ENCODE results near the gene RNF13. TPM values are rescaled to one million over a fixed set of nuclear protein-coding genes. Genes with fewer than 3 reads are reported as not detected.
"Not testable (repeated sequence)": the region's sequence is repeated elsewhere in the genome, so short reads cannot be mapped to it uniquely, and the experiment has no call there.

Gene RNF13
- total and polyA plus RNA-seq, 2 donors (not counting 1 experiment from before 2014, with no cell fraction given): 57.4 to 81.7 TPM

DNA sequence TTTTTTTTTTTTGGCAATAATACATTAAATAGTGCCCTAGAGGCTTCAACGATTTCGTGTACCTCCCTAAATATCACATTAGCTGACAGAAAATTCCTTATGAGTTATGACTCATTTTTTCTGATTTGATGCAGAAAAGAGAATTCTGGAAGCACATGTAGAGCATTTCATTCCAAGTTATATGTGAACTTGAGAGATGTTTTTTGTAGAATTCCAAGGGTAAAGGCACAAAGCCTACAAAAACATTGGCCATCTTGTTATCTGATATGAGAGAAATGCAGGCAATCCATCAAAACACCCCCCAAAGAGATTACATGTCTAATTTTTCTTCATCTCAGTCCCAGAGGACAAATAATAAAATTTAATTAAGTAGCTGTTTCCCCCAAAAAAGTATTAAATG lies 164.4 kb downstream of the RNF13 start:
- no peak for TF ChIP-seq EZH2 (IDR thresholded peaks at IDR 0.05; ENCODE audit: low read length, missing control alignments)
- TF ChIP-seq, protein P1, sequence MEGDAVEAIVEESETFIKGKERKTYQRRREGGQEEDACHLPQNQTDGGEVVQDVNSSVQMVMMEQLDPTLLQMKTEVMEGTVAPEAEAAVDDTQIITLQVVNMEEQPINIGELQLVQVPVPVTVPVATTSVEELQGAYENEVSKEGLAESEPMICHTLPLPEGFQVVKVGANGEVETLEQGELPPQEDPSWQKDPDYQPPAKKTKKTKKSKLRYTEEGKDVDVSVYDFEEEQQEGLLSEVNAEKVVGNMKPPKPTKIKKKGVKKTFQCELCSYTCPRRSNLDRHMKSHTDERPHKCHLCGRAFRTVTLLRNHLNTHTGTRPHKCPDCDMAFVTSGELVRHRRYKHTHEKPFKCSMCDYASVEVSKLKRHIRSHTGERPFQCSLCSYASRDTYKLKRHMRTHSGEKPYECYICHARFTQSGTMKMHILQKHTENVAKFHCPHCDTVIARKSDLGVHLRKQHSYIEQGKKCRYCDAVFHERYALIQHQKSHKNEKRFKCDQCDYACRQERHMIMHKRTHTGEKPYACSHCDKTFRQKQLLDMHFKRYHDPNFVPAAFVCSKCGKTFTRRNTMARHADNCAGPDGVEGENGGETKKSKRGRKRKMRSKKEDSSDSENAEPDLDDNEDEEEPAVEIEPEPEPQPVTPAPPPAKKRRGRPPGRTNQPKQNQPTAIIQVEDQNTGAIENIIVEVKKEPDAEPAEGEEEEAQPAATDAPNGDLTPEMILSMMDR (conservative IDR thresholded peaks at IDR 0.05 in 1 of 2, IDR thresholded peaks at IDR 0.05 in 1 of 2; ENCODE audit: low read depth in 1 of 2, low read length in 2 of 2): no peak
- no peak overlapping the region for H3K27ac ChIP-seq (ENCODE audit: insufficient read depth, low read length)
- peaks cover 1% of the 10 kb centered on the region for H3K79me2 ChIP-seq (ENCODE audit: control insufficient read depth, insufficient read depth, low read length)
- H3K27me3 ChIP-seq (ENCODE audit: control insufficient read depth, insufficient read depth, low read length): no peaks in the 10 kb centered on the region
- H4K20me1 ChIP-seq (ENCODE audit: control insufficient read depth, extremely low read depth, insufficient read depth, low read length): no peaks in the 10 kb centered on the region
- no peak overlapping the region for H2AFZ ChIP-seq (ENCODE audit: low read length)
- DNase-seq (ENCODE audit: low read depth in 2 of 2): peak; percentile 12 to 83
- no peaks in the 10 kb centered on the region for H3K36me3 ChIP-seq (ENCODE audit: control insufficient read depth, insufficient read depth, low read length)
- H3K4me1 ChIP-seq (ENCODE audit: control insufficient read depth, extremely low read depth, insufficient read depth, low read length): no peaks in the 10 kb centered on the region
- H3K9me3 ChIP-seq (ENCODE audit: control insufficient read depth, insufficient read depth, low read depth, low read length): no peaks in the 10 kb centered on the region
- H3K4me3 ChIP-seq (replicated peaks in 1 of 4; ENCODE audit: control extremely low read depth in 1 of 4, insufficient read depth in 1 of 4, low read depth in 3 of 4, low read length in 4 of 4): no peak overlapping the region
- no peak overlapping the region for H3K4me2 ChIP-seq (ENCODE audit: extremely low read depth, insufficient read depth, low read length)
- no peak overlapping the region for H3K9ac ChIP-seq (ENCODE audit: insufficient read depth, low read length)

GRCh38 chr3:149981979-149982378 lies 169.0 kb downstream of the RNF13 start:
- H3K4me3 ChIP-seq (replicated peaks in 1 of 4; ENCODE audit: control extremely low read depth in 1 of 4, insufficient read depth in 1 of 4, low read depth in 3 of 4, low read length in 4 of 4); H3K4me1 ChIP-seq (ENCODE audit: control insufficient read depth, extremely low read depth, insufficient read depth, low read length); H3K36me3 ChIP-seq (ENCODE audit: control insufficient read depth, insufficient read depth, low read length); H3K79me2 ChIP-seq (ENCODE audit: control insufficient read depth, insufficient read depth, low read length); H3K9ac ChIP-seq (ENCODE audit: insufficient read depth, low read length); H3K27ac ChIP-seq (ENCODE audit: insufficient read depth, low read length); H3K4me2 ChIP-seq (ENCODE audit: extremely low read depth, insufficient read depth, low read length); H4K20me1 ChIP-seq (ENCODE audit: control insufficient read depth, extremely low read depth, insufficient read depth, low read length); DNase-seq (ENCODE audit: low read depth in 2 of 2); H3K9me3 ChIP-seq (ENCODE audit: control insufficient read depth, insufficient read depth, low read depth, low read length); H3K27me3 ChIP-seq (ENCODE audit: control insufficient read depth, insufficient read depth, low read length); H2AFZ ChIP-seq (ENCODE audit: low read length): not testable (repeated sequence)

DNA sequence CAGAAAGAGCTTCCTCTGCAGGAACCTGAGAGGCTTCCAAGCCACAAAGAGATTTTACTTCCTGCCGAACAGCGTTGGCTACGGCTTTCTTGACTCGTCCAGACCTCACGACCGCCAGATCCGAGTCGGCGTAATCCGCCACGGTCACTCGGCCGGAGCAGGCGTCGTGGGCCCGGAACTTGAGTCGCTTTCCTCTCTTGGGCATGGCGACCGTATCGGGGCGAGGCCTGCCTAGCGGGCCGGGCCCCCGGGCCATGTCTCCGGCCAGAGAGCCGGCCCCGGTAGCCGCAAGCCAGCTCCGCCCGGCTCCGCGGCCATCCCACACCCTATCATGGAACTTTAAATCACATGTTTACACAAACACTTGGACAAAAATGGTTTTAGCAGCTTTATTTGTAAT lies 170.0 kb downstream of the RNF13 start:
- DNase-seq (ENCODE audit: low read depth in 2 of 2); H3K9me3 ChIP-seq (ENCODE audit: control insufficient read depth, insufficient read depth, low read depth, low read length); H3K27me3 ChIP-seq (ENCODE audit: control insufficient read depth, insufficient read depth, low read length); H3K4me2 ChIP-seq (ENCODE audit: extremely low read depth, insufficient read depth, low read length); H3K4me3 ChIP-seq (replicated peaks in 1 of 4; ENCODE audit: control extremely low read depth in 1 of 4, insufficient read depth in 1 of 4, low read depth in 3 of 4, low read length in 4 of 4); H4K20me1 ChIP-seq (ENCODE audit: control insufficient read depth, extremely low read depth, insufficient read depth, low read length); H3K79me2 ChIP-seq (ENCODE audit: control insufficient read depth, insufficient read depth, low read length); H2AFZ ChIP-seq (ENCODE audit: low read length); H3K36me3 ChIP-seq (ENCODE audit: control insufficient read depth, insufficient read depth, low read length); H3K4me1 ChIP-seq (ENCODE audit: control insufficient read depth, extremely low read depth, insufficient read depth, low read length); H3K27ac ChIP-seq (ENCODE audit: insufficient read depth, low read length); H3K9ac ChIP-seq (ENCODE audit: insufficient read depth, low read length): not testable (repeated sequence)

DNA sequence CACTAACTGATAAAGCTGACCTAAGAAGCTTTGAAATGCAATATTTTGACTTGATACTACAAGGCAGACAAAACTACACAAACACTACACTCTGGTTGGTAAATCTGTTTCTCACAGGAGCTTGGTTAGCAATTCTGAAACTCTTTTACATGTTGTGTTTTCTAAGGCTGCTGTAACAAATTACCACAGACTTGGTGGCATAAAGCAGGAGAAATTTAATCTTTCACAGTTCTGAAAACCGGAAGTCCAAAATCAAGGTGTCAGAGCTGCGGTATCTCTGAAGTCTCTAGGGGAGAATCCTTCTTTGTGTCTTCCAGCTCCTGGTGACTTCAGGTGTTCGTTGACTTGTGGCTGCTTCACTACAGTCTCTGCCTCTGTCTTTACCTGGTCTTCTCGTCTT lies 170.6 kb downstream of the RNF13 start:
- DNase-seq (ENCODE audit: low read depth in 2 of 2): no peak
- H3K9ac ChIP-seq (ENCODE audit: insufficient read depth, low read length): no peak overlapping the region
- no peak for TF ChIP-seq EZH2 (IDR thresholded peaks at IDR 0.05; ENCODE audit: low read length, missing control alignments)
- TF ChIP-seq, protein P1 (conservative IDR thresholded peaks at IDR 0.05 in 1 of 2, IDR thresholded peaks at IDR 0.05 in 1 of 2; ENCODE audit: low read depth in 1 of 2, low read length in 2 of 2): no peak

More for the DNA sequence above, 170.6 kb downstream of the RNF13 start:
- H3K36me3 ChIP-seq (ENCODE audit: control insufficient read depth, insufficient read depth, low read length): no peaks in the 10 kb centered on the region
- no peak overlapping the region for H3K4me2 ChIP-seq (ENCODE audit: extremely low read depth, insufficient read depth, low read length)
- no peaks in the 10 kb centered on the region for H3K4me1 ChIP-seq (ENCODE audit: control insufficient read depth, extremely low read depth, insufficient read depth, low read length)
- H3K27ac ChIP-seq (ENCODE audit: insufficient read depth, low read length): no peak overlapping the region
- H3K4me3 ChIP-seq (replicated peaks in 1 of 4; ENCODE audit: control extremely low read depth in 1 of 4, insufficient read depth in 1 of 4, low read depth in 3 of 4, low read length in 4 of 4): no peak overlapping the region
- H2AFZ ChIP-seq (ENCODE audit: low read length): no peak overlapping the region
- H4K20me1 ChIP-seq (ENCODE audit: control insufficient read depth, extremely low read depth, insufficient read depth, low read length): no peaks in the 10 kb centered on the region
- H3K9me3 ChIP-seq (ENCODE audit: control insufficient read depth, insufficient read depth, low read depth, low read length): no peaks in the 10 kb centered on the region
- no peaks in the 10 kb centered on the region for H3K79me2 ChIP-seq (ENCODE audit: control insufficient read depth, insufficient read depth, low read length)
- no peaks in the 10 kb centered on the region for H3K27me3 ChIP-seq (ENCODE audit: control insufficient read depth, insufficient read depth, low read length)

Measured in fibroblast of lung (primary cell).